Measurements from ENCODE around the gene MAML3. TPM values are rescaled to one million over a fixed set of nuclear protein-coding genes. Genes with fewer than 3 reads are reported as not detected.

The MAML3 gene
- total and polyA plus RNA-seq, 2 experiments from 2014 or later = 1.7 to 6.5 TPM

GRCh38 chr4:139962130-139962684 lies 191.8 kb downstream of the MAML3 start:
- Mint-ChIP-seq H3K4me3 (no peak overlapping the region), H3K9me3 (no peaks in the 10 kb centered on the region), H3K27me3 (ENCODE audit: insufficient read depth, low read depth, poor library complexity) (no peaks in the 10 kb centered on the region), H3K4me1 (0 out of 3 replicates have a peak, but pooled peaks cover 4% of the 10 kb centered on the region), H3K27ac (no peak overlapping the region), H3K36me3 (ENCODE audit: low read depth) (no peaks in the 10 kb centered on the region)
- Histone ChIP-seq H3K36me3 (ENCODE audit: insufficient read depth) (no peaks in the 10 kb centered on the region), H3K4me1 (ENCODE audit: insufficient read depth) (no peaks in the 10 kb centered on the region), H3K9me2 (ENCODE audit: insufficient read depth) (no peaks in the 10 kb centered on the region), H4K20me1 (replicated peaks; ENCODE audit: insufficient read depth) (no peaks in the 10 kb centered on the region), H3K4me3 (no peak overlapping the region), H3K4me2 (no peak overlapping the region), H3K27ac (ENCODE audit: low read depth) (no peak overlapping the region), H3K79me2 (replicated peaks; ENCODE audit: insufficient read depth) (no peaks in the 10 kb centered on the region), H2AFZ (no peak overlapping the region), H3K27me3 (ENCODE audit: insufficient read depth) (no peaks in the 10 kb centered on the region), H3F3A (replicated peaks; ENCODE audit: low read depth) (no peaks in the 10 kb centered on the region)
- TF ChIP-seq CREB1 (CRISPR knock-in tag; IDR thresholded peaks at IDR 0.05; ENCODE audit: low read depth) (no peak), EZH2phosphoT487 (IDR thresholded peaks at IDR 0.05; ENCODE audit: unreplicated experiment) (no peak), POLR2AphosphoS5 (IDR thresholded peaks at IDR 0.05; ENCODE audit: low read depth) (no peak), JUNB (IDR thresholded peaks at IDR 0.05; ENCODE audit: unreplicated experiment) (no peak), STAT1 (IDR thresholded peaks at IDR 0.05; ENCODE audit: unreplicated experiment) (no peak), ZNF114 (CRISPR knock-in tag; IDR thresholded peaks at IDR 0.05) (no peak), ZNF331 (CRISPR knock-in tag; IDR thresholded peaks at IDR 0.05; ENCODE audit: low read depth) (no peak), ETS1 (IDR thresholded peaks at IDR 0.05) (no peak), NANOG (IDR thresholded peaks at IDR 0.05; ENCODE audit: borderline replicate concordance) (no peak), CTCF (conservative IDR thresholded peaks at IDR 0.05; ENCODE audit: low read depth in 2 of 2) (no peak)
- TF ChIP-seq, protein P1, sequence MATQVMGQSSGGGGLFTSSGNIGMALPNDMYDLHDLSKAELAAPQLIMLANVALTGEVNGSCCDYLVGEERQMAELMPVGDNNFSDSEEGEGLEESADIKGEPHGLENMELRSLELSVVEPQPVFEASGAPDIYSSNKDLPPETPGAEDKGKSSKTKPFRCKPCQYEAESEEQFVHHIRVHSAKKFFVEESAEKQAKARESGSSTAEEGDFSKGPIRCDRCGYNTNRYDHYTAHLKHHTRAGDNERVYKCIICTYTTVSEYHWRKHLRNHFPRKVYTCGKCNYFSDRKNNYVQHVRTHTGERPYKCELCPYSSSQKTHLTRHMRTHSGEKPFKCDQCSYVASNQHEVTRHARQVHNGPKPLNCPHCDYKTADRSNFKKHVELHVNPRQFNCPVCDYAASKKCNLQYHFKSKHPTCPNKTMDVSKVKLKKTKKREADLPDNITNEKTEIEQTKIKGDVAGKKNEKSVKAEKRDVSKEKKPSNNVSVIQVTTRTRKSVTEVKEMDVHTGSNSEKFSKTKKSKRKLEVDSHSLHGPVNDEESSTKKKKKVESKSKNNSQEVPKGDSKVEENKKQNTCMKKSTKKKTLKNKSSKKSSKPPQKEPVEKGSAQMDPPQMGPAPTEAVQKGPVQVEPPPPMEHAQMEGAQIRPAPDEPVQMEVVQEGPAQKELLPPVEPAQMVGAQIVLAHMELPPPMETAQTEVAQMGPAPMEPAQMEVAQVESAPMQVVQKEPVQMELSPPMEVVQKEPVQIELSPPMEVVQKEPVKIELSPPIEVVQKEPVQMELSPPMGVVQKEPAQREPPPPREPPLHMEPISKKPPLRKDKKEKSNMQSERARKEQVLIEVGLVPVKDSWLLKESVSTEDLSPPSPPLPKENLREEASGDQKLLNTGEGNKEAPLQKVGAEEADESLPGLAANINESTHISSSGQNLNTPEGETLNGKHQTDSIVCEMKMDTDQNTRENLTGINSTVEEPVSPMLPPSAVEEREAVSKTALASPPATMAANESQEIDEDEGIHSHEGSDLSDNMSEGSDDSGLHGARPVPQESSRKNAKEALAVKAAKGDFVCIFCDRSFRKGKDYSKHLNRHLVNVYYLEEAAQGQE (IDR thresholded peaks at IDR 0.05; ENCODE audit: unreplicated experiment) = no peak
- TF ChIP-seq, protein P2, sequence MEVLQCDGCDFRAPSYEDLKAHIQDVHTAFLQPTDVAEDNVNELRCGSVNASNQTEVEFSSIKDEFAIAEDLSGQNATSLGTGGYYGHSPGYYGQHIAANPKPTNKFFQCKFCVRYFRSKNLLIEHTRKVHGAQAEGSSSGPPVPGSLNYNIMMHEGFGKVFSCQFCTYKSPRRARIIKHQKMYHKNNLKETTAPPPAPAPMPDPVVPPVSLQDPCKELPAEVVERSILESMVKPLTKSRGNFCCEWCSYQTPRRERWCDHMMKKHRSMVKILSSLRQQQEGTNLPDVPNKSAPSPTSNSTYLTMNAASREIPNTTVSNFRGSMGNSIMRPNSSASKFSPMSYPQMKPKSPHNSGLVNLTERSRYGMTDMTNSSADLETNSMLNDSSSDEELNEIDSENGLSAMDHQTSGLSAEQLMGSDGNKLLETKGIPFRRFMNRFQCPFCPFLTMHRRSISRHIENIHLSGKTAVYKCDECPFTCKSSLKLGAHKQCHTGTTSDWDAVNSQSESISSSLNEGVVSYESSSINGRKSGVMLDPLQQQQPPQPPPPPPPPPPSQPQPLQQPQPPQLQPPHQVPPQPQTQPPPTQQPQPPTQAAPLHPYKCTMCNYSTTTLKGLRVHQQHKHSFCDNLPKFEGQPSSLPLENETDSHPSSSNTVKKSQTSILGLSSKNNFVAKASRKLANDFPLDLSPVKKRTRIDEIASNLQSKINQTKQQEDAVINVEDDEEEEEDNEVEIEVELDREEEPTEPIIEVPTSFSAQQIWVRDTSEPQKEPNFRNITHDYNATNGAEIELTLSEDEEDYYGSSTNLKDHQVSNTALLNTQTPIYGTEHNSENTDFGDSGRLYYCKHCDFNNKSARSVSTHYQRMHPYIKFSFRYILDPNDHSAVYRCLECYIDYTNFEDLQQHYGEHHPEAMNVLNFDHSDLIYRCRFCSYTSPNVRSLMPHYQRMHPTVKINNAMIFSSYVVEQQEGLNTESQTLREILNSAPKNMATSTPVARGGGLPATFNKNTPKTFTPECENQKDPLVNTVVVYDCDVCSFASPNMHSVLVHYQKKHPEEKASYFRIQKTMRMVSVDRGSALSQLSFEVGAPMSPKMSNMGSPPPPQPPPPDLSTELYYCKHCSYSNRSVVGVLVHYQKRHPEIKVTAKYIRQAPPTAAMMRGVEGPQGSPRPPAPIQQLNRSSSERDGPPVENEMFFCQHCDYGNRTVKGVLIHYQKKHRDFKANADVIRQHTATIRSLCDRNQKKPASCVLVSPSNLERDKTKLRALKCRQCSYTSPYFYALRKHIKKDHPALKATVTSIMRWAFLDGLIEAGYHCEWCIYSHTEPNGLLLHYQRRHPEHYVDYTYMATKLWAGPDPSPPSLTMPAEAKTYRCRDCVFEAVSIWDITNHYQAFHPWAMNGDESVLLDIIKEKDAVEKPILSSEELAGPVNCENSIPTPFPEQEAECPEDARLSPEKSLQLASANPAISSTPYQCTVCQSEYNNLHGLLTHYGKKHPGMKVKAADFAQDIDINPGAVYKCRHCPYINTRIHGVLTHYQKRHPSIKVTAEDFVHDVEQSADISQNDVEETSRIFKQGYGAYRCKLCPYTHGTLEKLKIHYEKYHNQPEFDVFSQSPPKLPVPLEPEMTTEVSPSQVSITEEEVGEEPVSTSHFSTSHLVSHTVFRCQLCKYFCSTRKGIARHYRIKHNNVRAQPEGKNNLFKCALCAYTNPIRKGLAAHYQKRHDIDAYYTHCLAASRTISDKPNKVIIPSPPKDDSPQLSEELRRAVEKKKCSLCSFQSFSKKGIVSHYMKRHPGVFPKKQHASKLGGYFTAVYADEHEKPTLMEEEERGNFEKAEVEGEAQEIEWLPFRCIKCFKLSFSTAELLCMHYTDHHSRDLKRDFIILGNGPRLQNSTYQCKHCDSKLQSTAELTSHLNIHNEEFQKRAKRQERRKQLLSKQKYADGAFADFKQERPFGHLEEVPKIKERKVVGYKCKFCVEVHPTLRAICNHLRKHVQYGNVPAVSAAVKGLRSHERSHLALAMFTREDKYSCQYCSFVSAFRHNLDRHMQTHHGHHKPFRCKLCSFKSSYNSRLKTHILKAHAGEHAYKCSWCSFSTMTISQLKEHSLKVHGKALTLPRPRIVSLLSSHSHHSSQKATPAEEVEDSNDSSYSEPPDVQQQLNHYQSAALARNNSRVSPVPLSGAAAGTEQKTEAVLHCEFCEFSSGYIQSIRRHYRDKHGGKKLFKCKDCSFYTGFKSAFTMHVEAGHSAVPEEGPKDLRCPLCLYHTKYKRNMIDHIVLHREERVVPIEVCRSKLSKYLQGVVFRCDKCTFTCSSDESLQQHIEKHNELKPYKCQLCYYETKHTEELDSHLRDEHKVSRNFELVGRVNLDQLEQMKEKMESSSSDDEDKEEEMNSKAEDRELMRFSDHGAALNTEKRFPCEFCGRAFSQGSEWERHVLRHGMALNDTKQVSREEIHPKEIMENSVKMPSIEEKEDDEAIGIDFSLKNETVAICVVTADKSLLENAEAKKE (CRISPR knock-in tag; IDR thresholded peaks at IDR 0.05) = no peak
- DNase-seq (ENCODE audit: low spot score) (no peak), ATAC-seq (no peak)
